GM23248 (cell line): ENCODE data around the gene ZMYND19.

Experiments
- EZH2 ChIP-seq: fragments of 200-600 bp; sonication (generic); IDR thresholded peaks from 2 replicates; pipeline ENCODE4 v1.6.1; 2018; ENCODE audit warnings: antibody characterized with exemption, mild to moderate bottlenecking; ENCODE audit not compliant: insufficient read depth, poor library complexity, severe bottlenecking
- EZH2phosphoT487 ChIP-seq: fragments of 200-600 bp; sonication (generic); IDR thresholded peaks from 2 replicates; pipeline ENCODE4 v1.6.1; 2018; ENCODE audit warnings: antibody characterized with exemption, moderate library complexity, mild to moderate bottlenecking, low read depth; ENCODE audit not compliant: insufficient read depth

GRCh38 chr9:137621131-137621757 lies 30.9 kb upstream of the ZMYND19 start:
- TF ChIP-seq EZH2 (no peak), EZH2phosphoT487 (no peak)
